Lower lobe of right lung (tissue), 2 donors: ENCODE measurements around the gene KIF26B. TPM values are rescaled to one million over a fixed set of nuclear protein-coding genes. Genes with fewer than 3 reads are reported as not detected.

Source experiments
- ATAC-seq, 2 donors: fragments of 200-7000 bp; cut with Tn5 transposase; one replicate each; pipeline ENCODE4 v1.9.1; 2020 to 2022; ENCODE audit warnings: mild to moderate bottlenecking in 2 of 2, moderate library complexity in 2 of 2
- DNase-seq: peaks from one replicate; pipeline ENCODE4 v3.0.0-alpha.2; 2020
- H3K27ac ChIP-seq: fragments of 200-600 bp; one replicate; pipeline ENCODE4 v1.8.0; 2022
- H3K27me3 ChIP-seq: fragments of 200-600 bp; one replicate; pipeline ENCODE4 v1.8.0; 2022; ENCODE audit warnings: low read depth
- H3K36me3 ChIP-seq: fragments of 200-600 bp; one replicate; pipeline ENCODE4 v1.8.0; 2022; ENCODE audit warnings: mild to moderate bottlenecking
- H3K4me1 ChIP-seq: fragments of 200-600 bp; one replicate; pipeline ENCODE4 v1.8.0; 2022
- H3K4me3 ChIP-seq: fragments of 200-600 bp; one replicate; pipeline ENCODE4 v1.8.0; 2022; ENCODE audit warnings: mild to moderate bottlenecking
- H3K9me3 ChIP-seq: fragments of 200-600 bp; one replicate; pipeline ENCODE4 v1.8.0; 2022
- intact Hi-C: fragments of 100-400 bp; cut with DNase I; formaldehyde crosslinking; loops from one replicate; pipeline ENCODE4 v1.11.0; 2022
- total RNA-seq: library from RNA; stranded (reverse); fragmentation: NEBNext Ultra II Directional; extraction: Animal tissue kit (Norgen Biotek cat#: 25700); gene quantifications from one replicate; pipeline ENCODE4 v1.2.1, GENCODE V29; 2021
- TF ChIP-seq, protein P1 (sequence below): fragments of 200-600 bp; IDR thresholded peaks from one replicate; pipeline ENCODE4 v1.8.0; 2022; ENCODE audit warnings: antibody characterized with exemption, mild to moderate bottlenecking
- donor health status: DM: no; HTN: yes; CAD: no; lungs with severe emphysema.

The KIF26B gene
- total RNA-seq, 1 donor from 2014 or later, result 1.2 TPM

DNA sequence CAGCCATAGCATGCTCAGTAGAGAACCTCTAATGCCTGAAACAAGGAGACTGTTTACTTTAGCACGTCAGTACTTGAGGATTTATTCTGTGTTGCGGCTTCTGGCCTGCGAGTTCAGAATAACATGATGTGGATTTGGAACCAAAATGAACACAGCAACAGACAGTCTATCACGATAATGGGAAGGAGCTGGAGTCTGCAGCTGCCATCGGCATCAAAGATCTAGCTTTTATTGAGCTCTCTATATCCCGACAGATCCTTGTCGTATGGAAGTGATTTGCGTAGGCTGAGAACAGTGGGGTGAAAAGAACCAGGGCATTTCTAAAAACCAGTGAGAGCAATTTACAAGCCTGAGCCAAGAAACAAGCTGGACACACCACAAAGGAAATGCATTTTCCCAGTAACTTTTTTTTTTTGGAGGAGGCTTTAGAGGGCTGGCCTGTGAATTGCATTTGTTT lies 294.2 kb downstream of the KIF26B start:
- Histone ChIP-seq H3K4me1 (no peaks in the 10 kb centered on the region), H3K27me3 (no peaks in the 10 kb centered on the region), H3K4me3 (no peak overlapping the region), H3K27ac (no peak overlapping the region), H3K36me3 (no peaks in the 10 kb centered on the region), H3K9me3 (no peaks in the 10 kb centered on the region)
- no peak for DNase-seq
- TF ChIP-seq, protein P1, sequence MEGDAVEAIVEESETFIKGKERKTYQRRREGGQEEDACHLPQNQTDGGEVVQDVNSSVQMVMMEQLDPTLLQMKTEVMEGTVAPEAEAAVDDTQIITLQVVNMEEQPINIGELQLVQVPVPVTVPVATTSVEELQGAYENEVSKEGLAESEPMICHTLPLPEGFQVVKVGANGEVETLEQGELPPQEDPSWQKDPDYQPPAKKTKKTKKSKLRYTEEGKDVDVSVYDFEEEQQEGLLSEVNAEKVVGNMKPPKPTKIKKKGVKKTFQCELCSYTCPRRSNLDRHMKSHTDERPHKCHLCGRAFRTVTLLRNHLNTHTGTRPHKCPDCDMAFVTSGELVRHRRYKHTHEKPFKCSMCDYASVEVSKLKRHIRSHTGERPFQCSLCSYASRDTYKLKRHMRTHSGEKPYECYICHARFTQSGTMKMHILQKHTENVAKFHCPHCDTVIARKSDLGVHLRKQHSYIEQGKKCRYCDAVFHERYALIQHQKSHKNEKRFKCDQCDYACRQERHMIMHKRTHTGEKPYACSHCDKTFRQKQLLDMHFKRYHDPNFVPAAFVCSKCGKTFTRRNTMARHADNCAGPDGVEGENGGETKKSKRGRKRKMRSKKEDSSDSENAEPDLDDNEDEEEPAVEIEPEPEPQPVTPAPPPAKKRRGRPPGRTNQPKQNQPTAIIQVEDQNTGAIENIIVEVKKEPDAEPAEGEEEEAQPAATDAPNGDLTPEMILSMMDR, result no peak
- ATAC-seq, result no peak
- intact Hi-C loops, result no loop called here

DNA sequence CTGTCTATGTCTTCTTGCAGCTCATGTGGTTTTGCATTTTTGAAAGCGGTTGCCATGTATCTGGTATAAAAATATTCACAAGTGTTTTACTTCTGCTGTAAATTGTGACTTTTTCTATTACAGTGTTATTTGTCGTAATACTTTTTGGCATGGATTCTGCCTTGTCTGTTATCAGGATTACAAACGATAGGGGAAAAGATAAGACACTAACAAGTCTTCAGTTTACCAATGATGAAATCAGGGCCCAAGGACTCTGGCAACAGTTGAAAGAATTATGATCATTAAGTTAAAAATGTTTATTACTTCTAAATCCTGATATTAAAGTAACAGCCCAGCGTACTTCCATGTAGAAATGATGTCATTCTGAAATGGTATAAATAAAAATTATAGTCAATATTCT lies 298.8 kb downstream of the KIF26B start:
- TF ChIP-seq, protein P1, result no peak
- no peaks in the 10 kb centered on the region for H3K4me1 ChIP-seq
- intact Hi-C loops, result no loop called here
- no peaks in the 10 kb centered on the region for H3K36me3 ChIP-seq
- no peak overlapping the region for H3K4me3 ChIP-seq
- H3K27ac ChIP-seq, result no peak overlapping the region
- ATAC-seq, result no peak
- no peaks in the 10 kb centered on the region for H3K27me3 ChIP-seq
- DNase-seq, result no peak
- no peaks in the 10 kb centered on the region for H3K9me3 ChIP-seq

DNA sequence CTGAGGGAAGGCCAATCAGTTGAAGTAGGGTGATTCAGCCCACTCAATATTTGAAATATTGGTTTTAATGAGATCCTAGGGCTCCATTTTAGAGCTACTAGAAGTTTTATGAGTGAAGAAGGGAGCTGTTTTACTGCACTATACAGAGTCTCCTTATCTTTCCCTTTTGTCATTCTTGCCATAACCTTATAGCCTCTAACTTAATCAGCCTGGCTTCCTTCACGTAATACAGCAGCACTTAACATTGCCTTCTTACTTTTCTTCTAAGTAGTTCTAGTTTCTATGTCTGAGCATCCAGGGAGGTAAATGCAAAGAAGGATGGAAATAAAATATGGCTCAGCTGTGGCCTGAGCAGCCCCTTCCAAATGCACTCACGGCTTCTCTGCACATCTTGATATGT lies 299.3 kb downstream of the KIF26B start:
- H3K27me3 ChIP-seq, result no peaks in the 10 kb centered on the region
- ATAC-seq, result no peak
- intact Hi-C loops, result no loop called here
- DNase-seq, result no peak
- H3K9me3 ChIP-seq, result no peaks in the 10 kb centered on the region
- H3K36me3 ChIP-seq, result no peaks in the 10 kb centered on the region
- H3K4me1 ChIP-seq, result no peaks in the 10 kb centered on the region
- H3K27ac ChIP-seq, result no peak overlapping the region
- H3K4me3 ChIP-seq, result no peak overlapping the region
- TF ChIP-seq, protein P1, result no peak

DNA sequence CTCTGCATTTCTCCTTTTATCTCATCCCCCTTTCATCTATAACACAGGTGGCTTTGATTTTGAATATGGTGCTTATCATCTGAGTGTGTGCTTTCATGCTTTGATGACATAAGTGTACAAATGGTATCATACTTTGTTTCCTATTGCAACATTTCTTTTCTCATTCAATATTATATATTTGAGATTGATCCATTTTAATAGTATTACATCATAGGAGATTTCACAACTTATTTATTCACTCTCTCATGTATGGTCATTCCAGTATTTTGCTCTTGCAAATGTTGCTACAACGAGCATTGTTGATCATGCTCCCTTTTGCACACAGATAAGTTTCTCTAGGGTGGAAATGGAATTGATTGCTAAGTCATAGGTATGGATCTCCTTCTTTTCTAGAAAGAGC lies 302.8 kb downstream of the KIF26B start:
- no peaks in the 10 kb centered on the region for H3K27me3 ChIP-seq
- no peaks in the 10 kb centered on the region for H3K36me3 ChIP-seq
- H3K9me3 ChIP-seq, result no peaks in the 10 kb centered on the region
- intact Hi-C loops, result no loop called here
- no peak overlapping the region for H3K27ac ChIP-seq
- no peaks in the 10 kb centered on the region for H3K4me1 ChIP-seq
- ATAC-seq (no peak), DNase-seq (no peak)
- no peak overlapping the region for H3K4me3 ChIP-seq
- TF ChIP-seq, protein P1, result no peak

DNA sequence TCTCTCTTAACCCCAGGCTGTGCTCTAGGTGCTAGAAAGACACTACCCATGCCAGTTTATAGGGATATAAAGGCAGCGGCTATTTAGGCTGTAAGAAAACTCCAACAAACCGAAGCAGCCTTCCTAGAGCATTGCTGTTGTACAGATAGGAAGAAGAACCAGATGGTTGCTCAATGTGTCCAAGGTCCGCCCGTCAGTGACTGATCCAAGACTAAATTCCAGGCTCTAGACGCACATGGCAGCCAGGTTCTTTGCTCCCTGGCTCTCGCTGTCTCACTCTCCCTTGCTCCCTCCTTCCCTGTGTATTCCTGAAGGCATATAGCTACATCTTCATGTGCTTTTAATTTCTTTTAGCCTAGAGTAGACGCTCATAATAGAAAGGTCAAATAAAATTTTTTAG lies 303.4 kb downstream of the KIF26B start:
- intact Hi-C loops, result no loop called here
- TF ChIP-seq, protein P1, result no peak
- DNase-seq, result no peak
- no peak for ATAC-seq
- H3K36me3 ChIP-seq, result no peaks in the 10 kb centered on the region
- H3K9me3 ChIP-seq, result no peaks in the 10 kb centered on the region
- H3K4me3 ChIP-seq, result no peak overlapping the region
- no peak overlapping the region for H3K27ac ChIP-seq
- no peaks in the 10 kb centered on the region for H3K27me3 ChIP-seq
- no peaks in the 10 kb centered on the region for H3K4me1 ChIP-seq

DNA sequence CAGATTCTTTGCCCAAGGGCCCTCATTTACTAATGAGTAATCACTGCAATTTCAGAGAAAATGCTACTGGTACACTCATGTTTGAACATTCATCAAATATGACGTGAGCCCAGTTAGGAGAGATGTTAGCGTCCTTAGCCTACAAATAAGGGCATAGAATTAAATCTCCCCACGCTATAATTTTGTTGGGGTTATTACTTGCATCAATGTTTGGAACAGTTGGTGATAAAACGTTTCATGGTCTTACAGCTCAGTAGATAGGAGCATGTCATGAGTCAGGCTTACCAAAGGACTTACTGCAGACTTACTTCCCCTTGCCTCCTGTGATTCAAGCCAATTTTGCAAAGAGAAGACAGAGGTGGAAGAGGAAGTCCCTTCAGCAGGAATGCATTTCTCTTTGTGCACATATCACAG lies 304.0 kb downstream of the KIF26B start:
- H3K36me3 ChIP-seq, result no peaks in the 10 kb centered on the region
- no peaks in the 10 kb centered on the region for H3K27me3 ChIP-seq
- H3K9me3 ChIP-seq, result no peaks in the 10 kb centered on the region
- H3K4me1 ChIP-seq, result no peaks in the 10 kb centered on the region
- TF ChIP-seq, protein P1, result no peak
- H3K27ac ChIP-seq, result no peak overlapping the region
- intact Hi-C loops, result no loop called here
- no peak overlapping the region for H3K4me3 ChIP-seq
- DNase-seq (no peak), ATAC-seq (peak; percentile 63 to 77)
